ENCODE measurements around the gene ESX1. TPM values are rescaled to one million over a fixed set of nuclear protein-coding genes. Genes with fewer than 3 reads are reported as not detected.

ESX1 gene
- not detected in 2 replicates for total RNA-seq

DNA sequence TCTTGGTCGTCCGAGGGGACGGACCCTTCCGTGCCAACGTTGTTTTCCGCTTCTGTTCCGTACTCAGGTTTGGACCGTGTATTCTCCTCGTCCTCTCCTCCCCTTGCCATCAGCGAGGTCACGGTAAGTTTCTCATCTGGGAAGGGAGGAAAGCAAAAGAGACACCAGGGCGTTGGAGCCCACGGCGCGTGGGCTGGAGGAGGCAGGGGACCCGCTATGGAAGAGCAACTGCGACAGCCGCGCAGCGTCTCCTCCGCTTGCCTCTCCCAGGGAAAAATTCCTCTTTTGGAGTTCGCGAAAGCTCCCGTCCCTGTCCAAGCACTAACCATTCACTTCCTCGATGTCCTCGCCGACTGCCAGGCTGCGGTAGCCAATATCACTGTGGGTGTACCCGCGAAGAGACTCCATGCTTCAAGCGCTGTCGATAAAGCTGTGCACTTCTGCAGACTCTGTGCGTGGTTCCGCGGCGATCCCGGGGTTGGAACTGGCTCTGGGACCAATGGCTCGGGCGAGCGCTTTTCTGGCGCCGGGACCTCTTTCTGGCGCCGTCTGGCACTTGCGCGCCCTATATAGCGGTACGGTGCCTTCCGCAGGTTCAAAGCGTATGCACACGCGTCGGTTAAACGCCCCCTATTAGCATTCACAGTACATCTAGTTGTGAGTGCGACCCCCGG, at the start of gene ESX1:
Gene ESX1 (minus strand): TSS at position 492 of the 674 bp plus-strand sequence. CDS start 84 bp downstream, at position 408.

Other genes starting within 250 kb of the ESX1 start
- not detected in 2 replicates for gene H2BW1, start 241.2 kb downstream of the ESX1 start, total RNA-seq
- not detected in 2 replicates for gene H2BW2, start 215.0 kb downstream of the ESX1 start, total RNA-seq
- gene TMSB15C, start 178.7 kb downstream of the ESX1 start, total RNA-seq, result 6.4 and 7.3 TPM in 2 replicates
- gene ZCCHC18, start 142.4 kb downstream of the ESX1 start, total RNA-seq, result 1.7 and 2.3 TPM in 2 replicates
- gene SLC25A53, start 97.9 kb downstream of the ESX1 start, total RNA-seq, result 7.7 and 9.0 TPM in 2 replicates
- 44.7 and 44.8 TPM in 2 replicates for gene FAM199X, start 88.5 kb downstream of the ESX1 start, total RNA-seq

Measured in thoracic aorta endothelial cell (primary cell).